HEK293 (cell line): ENCODE data around the gene GMDS.

Experiments
- BCL11A ChIP-seq: fragments of 450-650 bp; formaldehyde crosslinking; IDR thresholded peaks from 2 replicates; pipeline ENCODE4 v1.5.1; 2016; ENCODE audit warnings: low read depth, missing biosample characterization, missing genetic modification characterization
- CTCF ChIP-seq: fragments of 450-650 bp; formaldehyde crosslinking; IDR thresholded peaks from 2 replicates; pipeline ENCODE4 v1.5.1; 2016; ENCODE audit warnings: missing biosample characterization, missing genetic modification characterization
- KLF16 ChIP-seq: fragments of 450-650 bp; formaldehyde crosslinking; IDR thresholded peaks from 2 replicates; pipeline ENCODE4 v1.5.1; 2017; ENCODE audit warnings: missing biosample characterization, missing genetic modification characterization
- PATZ1 ChIP-seq: fragments of 450-650 bp; formaldehyde crosslinking; IDR thresholded peaks from 2 replicates; pipeline ENCODE4 v1.5.1; 2016; ENCODE audit warnings: missing biosample characterization, missing genetic modification characterization
- SP2 ChIP-seq: fragments of 450-650 bp; formaldehyde crosslinking; IDR thresholded peaks from 2 replicates; pipeline ENCODE4 v1.5.1; 2016; ENCODE audit warnings: missing biosample characterization, missing genetic modification characterization
- TCF7L2 ChIP-seq: IDR thresholded peaks from 2 replicates; pipeline ENCODE4 v1.6.1; 2011; ENCODE audit warnings: low read depth, mild to moderate bottlenecking, inconsistent platforms, low read length, moderate library complexity, borderline replicate concordance
- ZNF138 ChIP-seq: fragments of 450-650 bp; formaldehyde crosslinking; IDR thresholded peaks from 2 replicates; pipeline ENCODE4 v1.5.1; 2016; ENCODE audit warnings: missing biosample characterization, missing genetic modification characterization, borderline replicate concordance
- ZNF274 ChIP-seq, 2 experiments: fragments of 200-500 bp in 1 of 2; fragments of 450-650 bp in 1 of 2; sonication (Bioruptor generic) in 1 of 2; formaldehyde crosslinking in 1 of 2; IDR thresholded peaks; 2 replicates each; pipeline versions ENCODE4 v1.5.1 to v1.6.1; 2014 to 2016; ENCODE audit warnings: borderline replicate concordance in 1 of 2, inconsistent platforms in 1 of 2, low read length in 1 of 2, missing biosample characterization in 1 of 2, missing genetic modification characterization in 1 of 2
- ZNF302 ChIP-seq: fragments of 450-650 bp; formaldehyde crosslinking; IDR thresholded peaks from 2 replicates; pipeline ENCODE4 v1.5.1; 2016; ENCODE audit warnings: missing biosample characterization, missing genetic modification characterization, low read depth
- ZNF398 ChIP-seq: fragments of 450-650 bp; formaldehyde crosslinking; IDR thresholded peaks from 2 replicates; pipeline ENCODE4 v1.5.1; 2017; ENCODE audit warnings: missing biosample characterization, missing genetic modification characterization
- ZSCAN5A ChIP-seq: fragments of 450-650 bp; formaldehyde crosslinking; IDR thresholded peaks from 2 replicates; pipeline ENCODE4 v1.5.1; 2016; ENCODE audit warnings: missing biosample characterization, missing genetic modification characterization

- TF ChIP-seq CTCF: no peak
- TF ChIP-seq ZSCAN5A (tag by site-specific recombination): no peak
- TF ChIP-seq KLF16 (tag by site-specific recombination): no peak
- TF ChIP-seq ZNF138: no peak
- no peak for TF ChIP-seq TCF7L2
- TF ChIP-seq BCL11A (tag by site-specific recombination): no peak
- no peak for TF ChIP-seq PATZ1 (tag by site-specific recombination)
- no peak for TF ChIP-seq ZNF274 (IDR thresholded peaks at IDR 0.05; ENCODE audit: low read length)
- no peak for TF ChIP-seq ZNF274 (tag by site-specific recombination; IDR thresholded peaks at IDR 0.05; ENCODE audit: borderline replicate concordance)
- TF ChIP-seq ZNF398 (tag by site-specific recombination): no peak
- TF ChIP-seq SP2: no peak
- no peak for TF ChIP-seq ZNF302 (tag by site-specific recombination)
These were observed 484.5 kb downstream of the GMDS start for GRCh38 chr6:1760876-1761275.
